ENCODE measurements around the gene PSMA7.
"Not testable (repeated sequence)": the region's sequence is repeated elsewhere in the genome, so short reads cannot be mapped to it uniquely, and the experiment has no call there.

Gene PSMA7

DNA sequence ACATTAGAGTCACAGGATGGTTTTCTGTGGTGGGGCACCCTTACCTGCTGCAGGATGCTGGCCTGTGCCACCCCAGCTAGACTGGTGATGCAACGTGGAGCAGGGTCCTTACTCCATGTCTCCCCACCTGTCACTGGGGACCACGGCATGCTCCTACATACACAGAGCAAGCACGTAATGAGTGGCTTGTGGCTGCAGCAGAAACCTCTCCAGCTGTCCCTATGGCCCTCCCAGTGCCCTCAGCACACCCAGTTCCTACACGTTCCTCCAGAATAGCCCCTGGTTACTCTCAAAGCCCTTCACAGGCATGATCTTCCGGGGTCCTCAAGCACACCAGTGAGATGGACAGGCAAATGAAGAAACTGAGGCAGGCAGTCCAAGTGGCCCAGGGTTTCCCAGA lies 24.1 kb downstream of the PSMA7 start:
- no peak for DNase-seq (ENCODE audit: low spot score)

DNA sequence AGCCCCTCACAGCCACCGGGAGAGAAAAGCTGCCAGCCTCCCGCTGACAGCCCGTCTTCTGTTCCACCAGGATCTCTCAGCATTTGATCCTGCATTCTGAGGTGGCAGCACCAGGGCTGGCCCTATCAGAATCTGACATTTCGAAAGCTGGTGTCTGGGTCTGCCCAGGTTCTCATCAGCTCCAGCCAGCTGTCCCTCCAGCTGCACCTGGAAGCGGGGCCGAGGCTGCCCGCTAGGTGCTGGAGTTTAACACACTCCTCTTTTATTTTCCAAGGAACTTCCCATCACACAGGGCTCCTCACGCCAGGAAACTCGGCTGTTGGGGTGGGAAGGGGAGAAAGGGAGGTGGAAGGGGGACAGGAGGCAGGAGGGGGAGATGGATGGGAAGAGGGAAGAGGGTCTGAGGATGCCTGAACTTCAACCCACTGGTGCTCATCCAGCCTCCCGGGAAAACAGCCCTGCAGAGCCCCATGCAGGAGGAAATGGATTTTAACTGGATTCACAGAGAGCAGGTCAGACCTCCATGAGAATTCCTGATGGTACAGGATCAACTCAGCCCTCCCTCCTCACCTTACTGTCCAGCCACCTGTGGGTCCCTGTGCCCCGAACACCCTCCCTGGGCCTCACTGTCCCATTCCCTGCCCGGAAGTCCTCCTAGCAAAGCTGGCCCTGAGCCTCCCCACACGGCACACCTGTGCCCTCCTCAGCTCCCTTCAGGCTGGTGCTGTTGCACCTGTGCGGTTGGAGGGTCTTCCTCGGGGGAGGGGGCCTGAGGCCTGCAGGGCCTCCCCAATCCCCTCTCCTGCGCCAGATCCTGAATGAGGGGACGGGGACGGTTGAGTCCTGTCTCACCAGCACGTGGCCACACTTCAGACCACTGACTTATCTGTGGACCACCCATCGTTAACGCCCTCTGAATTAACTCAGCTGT lies 24.8 kb downstream of the PSMA7 start:
- DNase-seq (ENCODE audit: low spot score): no peak

DNA sequence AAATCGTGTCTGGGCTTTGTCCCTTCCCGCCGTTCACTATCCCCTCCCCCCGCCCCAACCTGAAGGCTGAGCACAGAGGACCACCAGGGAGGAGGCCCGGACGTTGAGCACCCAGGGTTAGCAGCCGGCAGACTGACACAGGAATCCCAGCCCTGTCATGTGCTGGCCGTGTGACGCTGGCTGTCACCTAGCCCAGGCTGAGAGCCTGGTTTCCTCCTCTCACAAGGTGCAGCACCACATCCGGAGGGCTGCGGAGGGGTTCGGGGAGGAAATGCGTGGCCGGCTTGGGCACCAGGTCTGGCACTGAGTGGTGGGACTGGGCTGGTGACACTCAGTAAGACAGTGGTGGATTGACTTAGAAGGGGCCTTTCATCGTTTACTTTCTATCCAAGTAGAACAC lies 25.5 kb downstream of the PSMA7 start:
- DNase-seq (ENCODE audit: low spot score): no peak

DNA sequence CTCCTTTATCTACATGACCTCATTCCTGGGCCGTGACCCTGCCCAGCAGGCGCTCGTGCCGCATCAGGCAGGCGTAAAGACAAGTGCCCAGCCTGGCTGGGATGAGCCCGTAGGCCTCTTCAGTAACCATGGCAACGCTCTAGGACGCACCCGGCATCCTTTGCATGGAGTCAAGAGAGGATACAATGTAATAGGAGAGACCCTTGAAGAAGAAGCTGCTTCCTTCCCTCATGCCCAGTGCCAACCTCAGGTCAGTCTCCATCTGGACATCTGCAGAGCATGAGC lies 25.9 kb downstream of the PSMA7 start:
- DNase-seq (ENCODE audit: low spot score): no peak

DNA sequence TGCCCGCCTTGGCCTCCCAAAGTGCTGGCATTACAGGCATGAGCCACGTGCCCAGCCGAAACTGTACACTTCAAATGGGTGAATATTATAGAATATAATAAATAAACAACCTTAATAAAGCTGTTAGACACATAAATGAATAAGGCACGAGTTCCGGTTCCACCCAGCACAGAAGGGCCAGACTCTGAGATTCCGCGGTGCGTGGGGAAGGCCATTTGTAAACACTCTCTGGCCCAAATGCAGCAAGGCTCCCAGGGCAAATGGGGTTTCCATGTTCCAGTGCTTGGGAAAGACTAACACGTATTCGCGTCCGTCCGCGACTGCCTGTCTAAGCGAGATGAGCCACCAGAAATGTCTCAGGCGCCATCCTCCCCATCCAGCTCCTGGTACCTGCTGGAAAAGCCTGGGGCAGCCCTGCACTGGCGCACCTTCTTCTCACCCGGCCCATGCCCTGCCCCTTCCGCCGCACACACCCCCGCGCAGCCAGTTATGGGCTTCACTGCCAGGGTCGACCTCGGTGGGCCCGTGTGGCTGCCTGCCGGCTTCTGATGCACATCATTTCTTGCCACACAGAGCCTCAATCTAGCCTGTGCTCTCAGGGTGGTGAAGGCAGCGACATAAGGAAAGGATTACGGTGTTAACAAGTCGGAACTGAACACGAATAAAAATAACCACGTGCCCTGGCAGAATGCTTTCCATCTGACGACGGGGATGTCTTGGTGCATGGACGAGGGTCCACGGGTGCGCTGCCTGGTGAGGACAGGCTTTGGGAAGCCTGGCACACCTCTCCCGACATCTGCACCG lies 26.4 kb downstream of the PSMA7 start:
- no peak for DNase-seq (ENCODE audit: low spot score)

DNA sequence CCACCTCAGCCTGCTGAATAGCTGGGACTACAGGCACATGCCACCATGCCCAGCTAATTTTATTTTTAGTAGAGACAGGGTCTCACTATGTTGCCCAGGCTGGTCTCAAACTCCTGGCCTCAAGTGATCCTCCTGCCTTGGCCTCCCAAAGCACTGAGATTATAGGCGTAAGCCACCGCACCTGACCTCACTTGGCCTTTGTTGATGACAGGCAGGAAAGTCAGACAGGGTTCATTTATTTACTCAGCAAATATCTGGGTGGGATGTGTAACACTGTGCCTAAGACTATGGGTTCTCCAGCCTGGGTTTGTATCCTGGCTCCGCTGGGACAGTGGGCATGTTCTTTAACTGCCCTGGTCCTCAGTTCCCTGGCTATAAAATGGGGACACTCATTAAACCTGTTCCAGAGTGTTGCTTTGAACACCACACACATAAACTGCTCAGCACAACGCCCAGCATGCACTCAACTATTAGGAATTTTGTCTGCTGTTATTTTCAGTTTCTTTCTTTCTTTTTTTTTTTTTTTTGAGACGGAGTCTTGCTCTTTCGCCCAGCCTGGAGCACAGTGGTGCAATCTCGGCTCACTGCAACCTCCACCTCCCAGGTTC lies 27.3 kb downstream of the PSMA7 start:
- not testable (repeated sequence) for DNase-seq (ENCODE audit: low spot score)

DNA sequence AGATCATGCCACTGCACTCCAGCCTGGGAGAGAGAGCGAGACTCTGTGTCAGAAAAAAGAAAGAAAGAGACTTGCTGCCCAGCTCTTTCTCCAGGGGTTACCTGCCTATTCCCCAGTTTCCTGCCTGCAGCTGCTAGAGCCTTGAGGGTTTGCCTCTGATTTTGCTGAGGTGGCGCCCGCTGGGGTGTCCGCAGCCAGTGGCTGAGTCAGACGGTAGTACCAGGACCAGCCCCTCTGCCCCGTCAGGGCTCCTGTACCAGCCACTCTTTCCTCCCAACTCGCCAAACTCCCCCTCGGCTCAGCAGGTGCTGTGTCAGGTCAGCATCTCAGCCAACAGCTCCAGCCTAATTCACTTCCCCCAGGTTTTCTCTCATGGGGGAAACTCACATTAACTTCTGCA lies 28.3 kb downstream of the PSMA7 start:
- no peak for DNase-seq (ENCODE audit: low spot score)

DNA sequence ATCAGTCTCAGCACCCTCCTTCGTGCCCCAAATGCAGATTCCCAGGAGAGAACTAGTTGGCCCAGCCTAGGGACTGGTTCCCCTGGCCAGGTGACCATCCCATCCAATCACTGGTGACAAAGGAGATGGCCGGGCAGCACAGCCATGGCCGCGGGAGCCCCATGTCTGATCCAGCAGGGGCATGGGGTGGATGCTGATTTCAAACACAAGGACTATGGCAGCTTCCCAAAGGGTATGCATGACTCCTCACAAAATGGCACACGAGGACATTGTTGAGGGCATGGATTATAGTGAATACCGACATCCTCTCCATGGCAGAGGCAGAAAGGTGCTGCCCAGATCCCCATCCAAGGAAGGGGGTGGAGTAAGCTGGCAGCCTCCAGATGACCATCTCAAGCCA lies 30.8 kb downstream of the PSMA7 start:
- no peak for DNase-seq (ENCODE audit: low spot score)

DNA sequence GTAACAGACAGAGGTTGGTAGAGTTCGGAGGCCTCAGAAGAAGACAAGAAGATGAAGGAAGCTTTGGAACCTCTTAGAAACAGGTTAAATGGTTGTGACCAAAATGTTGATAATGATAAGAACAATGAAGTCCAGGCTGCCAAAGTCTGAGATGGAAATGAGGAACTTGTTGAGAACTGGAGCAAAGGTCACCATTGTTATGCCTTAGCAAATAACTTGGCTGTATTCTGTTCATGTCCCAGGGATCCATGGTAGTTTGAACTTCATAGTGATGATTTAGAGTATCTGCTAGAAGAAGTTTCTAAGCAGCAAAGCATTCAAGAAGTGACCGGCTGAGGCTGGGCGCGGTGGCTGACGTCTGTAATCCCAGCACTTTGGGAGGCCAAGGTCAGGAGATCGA lies 32.0 kb downstream of the PSMA7 start:
- no peak for DNase-seq (ENCODE audit: low spot score)

DNA sequence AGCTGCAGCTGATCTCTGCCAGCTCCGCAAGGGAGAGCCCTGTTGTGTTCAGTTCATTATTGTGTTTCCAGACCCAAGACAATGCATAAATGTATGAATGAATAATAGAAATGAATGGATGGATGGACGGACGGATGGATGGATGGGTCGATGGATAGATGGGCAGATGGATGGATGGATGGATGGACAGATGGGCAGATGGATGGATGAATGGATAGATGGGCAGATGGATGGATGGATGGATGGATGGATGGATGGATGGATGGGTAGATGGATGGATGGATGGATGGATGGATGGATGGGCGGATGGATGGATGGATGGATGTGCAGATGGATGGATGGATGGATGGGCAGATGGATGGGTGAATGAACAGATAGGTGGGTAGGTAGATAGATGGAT lies 37.6 kb downstream of the PSMA7 start:
- no peak for DNase-seq (ENCODE audit: low spot score)

DNA sequence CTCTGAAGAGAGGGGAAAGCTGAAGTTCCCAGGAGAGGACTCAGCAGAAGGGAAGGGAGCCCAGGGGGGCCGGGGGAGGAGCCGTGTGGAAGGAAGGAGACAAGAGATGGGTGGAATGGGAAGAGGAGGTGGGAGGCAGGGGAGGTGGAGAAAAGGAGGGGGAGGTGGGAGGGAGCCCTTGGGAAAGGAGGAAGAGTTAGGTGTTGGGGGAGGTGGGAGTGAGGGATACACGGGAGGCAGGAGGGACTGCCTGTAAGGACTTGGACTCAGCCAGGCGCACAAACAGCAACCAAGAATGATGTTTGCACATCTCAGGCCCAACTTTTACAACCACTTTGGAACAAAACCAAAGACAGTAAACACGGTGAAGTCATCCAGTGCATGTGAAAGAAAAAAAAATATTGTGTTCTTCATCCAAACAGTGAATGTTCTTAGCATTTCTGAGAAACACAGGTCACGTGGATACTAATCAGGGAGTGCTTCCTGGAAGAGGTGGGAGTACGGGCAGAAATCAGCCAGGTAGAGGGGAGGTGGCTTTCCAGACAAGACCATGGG lies 38.3 kb downstream of the PSMA7 start:
- DNase-seq (ENCODE audit: low spot score): no peak

DNA sequence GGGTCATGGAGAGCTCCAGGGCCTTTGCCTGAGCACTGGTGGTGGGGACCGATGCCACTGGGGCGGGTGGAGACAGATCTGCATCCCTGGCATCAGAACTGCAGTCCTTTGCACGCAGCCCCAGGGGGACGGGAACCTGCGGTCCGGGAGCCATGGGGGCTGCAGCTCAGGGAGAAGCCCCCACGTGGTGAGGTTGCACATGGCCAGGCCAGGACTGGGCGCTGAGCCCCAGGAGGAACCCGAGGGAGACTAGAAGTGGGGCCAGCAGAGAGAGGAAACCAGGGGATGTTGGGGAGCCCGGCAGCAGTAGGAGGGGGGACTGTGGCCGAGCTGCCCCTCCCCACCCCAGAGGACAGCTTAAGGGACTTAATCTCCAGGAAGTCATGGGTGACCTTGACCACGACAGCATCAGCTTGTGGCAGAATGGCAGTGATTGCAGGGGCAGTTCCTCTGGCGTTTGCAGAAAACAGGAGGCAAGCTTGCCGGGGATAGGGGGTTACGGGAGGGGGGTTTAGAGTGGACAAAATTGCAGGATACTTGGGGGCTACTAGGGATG lies 38.9 kb downstream of the PSMA7 start:
- DNase-seq (ENCODE audit: low spot score): no peak

DNA sequence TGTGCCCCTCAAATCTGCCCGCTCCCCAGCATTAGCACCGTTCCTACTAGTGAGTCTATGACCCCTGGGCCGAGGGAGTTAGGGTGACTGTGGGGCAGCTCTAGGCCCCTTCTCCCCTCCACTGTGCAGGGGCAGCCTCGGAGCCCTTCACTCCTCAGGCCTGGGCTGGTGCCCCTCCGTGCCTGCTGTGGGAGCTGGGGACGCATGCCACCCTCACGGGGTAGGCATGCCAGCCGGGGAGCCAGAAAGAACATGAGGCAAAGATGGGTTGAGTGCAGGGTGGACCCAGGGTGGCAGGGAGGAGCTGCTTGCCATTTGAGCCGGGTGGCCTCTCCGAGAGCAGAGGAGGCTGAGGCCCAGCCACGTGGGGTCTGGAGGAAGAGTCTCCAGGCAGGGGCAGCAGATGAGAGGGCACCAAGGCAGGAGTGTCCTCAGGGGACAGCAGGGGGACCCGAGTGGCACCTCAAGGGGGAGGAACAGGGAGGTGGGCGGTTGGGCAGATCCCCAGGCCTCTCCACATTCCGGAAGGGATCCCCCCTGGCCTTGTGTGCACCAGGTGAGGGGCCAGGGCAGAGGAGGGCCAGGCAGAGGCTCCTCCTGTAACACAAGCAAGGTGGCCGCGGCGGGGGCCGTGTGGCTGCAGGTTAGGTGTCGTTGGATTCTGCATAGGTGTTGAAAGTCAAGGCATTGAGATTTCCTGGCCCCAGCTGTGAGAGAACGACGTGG lies 39.5 kb downstream of the PSMA7 start:
- no peak for DNase-seq (ENCODE audit: low spot score)

DNA sequence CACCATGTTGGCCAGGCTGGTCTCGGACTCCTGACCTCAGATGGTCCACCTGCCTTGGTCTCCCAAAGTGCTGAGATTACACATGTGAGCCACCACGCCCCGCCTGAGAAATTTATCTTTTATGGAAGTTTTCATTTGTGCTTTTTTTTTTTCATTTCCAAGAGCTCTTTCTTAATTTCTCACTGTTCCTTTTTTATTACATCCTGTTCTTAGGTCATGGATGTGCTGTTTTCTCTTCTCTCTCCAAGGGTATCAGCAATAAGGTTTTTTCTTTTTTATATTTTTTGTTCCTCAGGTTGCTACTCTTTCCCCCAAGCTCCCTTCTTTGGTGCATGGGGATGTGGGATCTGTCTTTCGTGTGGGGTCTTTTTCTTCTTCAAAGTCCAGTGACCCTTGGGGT lies 42.1 kb downstream of the PSMA7 start:
- DNase-seq (ENCODE audit: low spot score): no peak

DNA sequence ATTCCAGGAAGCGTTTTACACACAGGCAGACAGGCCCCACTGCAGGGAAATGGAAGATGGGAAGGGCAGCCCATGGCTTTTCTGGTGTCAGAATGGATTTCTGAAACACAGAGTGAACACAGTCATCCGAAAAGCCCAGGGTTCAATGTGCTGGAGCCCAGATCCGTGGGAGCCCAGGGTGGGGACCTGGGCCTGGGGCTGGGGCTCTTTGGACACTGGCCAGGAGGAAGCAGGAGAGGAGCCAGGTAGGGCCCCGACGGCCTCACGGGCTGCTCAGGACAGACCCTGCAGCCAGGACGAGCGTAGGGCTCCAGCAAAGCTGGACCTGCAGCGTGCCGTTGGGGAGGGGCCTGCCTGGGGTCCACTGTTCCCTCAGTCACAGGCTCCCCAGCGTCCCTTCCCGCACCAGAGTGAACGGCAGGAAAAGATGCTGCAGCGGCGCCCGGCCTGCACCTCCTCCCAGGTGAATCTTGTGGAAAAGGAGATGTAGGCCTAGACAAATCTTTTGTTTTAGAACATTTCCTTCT lies 45.2 kb downstream of the PSMA7 start:
- DNase-seq (ENCODE audit: low spot score): no peak

DNA sequence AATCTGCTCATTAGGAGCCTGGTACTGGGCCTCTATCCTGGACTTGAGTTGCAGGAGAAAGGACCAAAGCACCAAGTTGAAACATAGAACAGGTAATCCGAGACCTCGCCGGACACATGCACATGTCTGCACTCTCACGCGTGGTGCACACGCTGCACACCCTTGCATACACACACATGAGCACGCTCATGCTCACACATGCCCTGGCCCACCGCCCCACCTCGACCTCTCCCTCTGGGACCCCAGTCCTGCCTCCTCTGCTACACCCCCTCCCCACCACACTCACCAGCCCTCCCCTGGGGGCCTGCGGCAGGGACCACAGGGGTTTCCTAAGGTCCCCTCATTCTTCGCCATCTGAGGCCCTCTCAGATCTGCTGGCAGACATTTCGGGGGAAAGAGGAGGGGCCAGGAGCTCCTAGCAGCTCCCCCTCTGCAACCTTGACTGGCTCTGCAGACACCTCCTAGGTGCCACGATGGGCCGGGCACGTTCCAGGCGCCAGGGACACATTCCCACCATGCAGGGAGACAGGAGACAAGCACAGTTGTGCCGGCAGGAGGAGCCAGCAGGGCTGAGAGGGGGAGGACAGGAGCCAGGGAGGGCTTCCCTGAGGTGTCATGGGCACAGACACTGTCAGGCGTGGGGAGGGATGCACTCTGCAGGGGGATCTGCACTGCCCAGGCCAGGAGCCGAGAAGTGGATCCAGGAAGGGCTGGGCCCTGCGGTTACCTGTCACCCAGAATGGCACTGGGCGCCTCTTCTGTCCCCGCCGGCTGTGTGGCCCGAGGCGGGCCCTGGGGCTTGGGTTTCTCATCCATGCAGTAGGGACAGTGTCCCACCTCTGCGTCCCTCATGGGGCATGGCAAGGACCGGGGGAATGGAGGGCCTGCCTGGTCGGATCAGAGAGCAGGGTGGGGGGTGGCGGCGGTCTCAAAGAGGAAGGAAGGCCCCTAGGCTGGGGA lies 46.5 kb downstream of the PSMA7 start:
- DNase-seq (ENCODE audit: low spot score): no peak

DNA sequence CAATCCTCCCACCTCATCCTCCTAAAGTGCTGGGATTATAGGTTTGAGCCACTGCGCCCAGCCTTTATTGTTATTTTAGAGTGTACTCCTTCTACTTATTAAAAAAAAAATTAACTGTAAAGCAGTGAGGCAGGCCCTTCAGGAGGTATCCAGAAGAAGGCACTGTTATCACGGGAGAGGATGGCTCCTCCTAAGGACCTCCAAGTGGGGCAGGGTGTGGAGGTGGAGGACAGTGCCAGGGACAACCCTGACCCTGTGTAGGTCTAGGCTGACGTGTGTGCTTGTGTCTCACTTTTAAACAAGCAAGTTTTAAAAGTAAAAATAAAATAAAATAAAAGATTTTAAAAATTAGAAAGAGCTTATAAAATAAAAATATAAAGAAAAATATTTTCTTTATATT lies 53.8 kb downstream of the PSMA7 start:
- DNase-seq (ENCODE audit: low spot score): no peak

DNA sequence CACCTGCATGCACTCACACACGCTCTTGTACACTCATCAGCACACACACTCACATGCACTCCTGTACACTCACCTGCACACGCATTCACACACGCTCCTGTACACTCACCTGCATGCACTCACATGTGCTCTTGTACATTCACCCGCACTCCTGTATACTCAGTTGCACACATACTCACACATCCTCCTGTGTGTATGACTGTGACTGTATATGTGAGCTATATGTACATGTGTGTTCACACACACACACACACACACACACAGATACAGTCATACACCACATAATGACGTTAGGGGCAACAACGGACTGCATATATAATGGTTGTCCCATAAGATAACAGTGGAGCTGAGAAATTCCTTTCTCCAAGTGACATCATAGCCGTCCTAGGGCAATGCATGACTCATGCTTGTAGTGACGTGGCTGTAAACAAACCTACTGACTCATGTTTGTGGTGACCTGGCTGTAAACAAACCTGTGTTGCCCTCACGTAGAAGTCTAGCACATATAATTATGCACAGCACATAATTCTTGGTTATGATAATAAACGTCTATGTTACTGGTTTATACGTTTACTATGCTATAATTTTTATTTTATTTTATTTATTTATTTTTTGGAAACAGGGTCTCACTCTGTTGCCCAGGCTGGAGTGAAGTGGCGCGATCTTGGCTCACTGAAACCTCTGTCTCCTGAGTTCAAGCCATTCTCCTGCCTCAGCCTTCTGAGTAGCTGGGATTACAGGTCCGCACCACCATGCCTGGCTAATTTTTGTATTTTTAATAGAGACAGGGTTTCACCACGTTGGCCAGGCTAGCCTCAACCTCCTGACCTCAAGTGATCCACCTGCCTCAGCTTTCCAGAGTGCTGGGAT lies 54.7 kb downstream of the PSMA7 start:
- DNase-seq (ENCODE audit: low spot score): no peak

DNA sequence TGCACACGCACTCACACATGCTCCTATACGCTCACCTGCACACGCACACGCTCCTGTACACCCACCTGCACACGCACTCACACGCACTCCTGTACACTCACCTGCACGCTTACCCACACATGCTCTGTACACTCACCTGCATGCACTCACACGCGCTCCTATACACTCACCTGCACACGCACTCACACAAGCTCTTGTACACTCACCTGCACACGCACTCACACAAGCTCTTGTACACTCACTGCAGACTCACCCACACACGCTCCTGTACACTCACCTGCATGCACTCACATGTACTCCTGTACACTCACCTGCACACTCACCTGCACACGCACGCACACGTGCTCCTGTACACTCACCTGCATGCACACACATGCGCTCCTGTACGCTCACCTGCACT lies 55.6 kb downstream of the PSMA7 start:
- DNase-seq (ENCODE audit: low spot score): no peak

All from germinal center (tissue), 1 donor.